Subcutaneous adipose tissue (tissue), 4 donors: ENCODE data around the gene ARHGDIG. TPM values are rescaled to one million over a fixed set of nuclear protein-coding genes. Genes with fewer than 3 reads are reported as not detected.

Experiments
- total RNA-seq, 4 donors: library from RNA; depleted of rRNA; stranded (reverse); fragments of >200 nt; gene quantifications; one replicate each; pipeline ENCODE4 v1.1.0, GENCODE V29; 2016

Gene ARHGDIG
- total RNA-seq, 4 donors from 2014 or later: not detected

Other genes starting within 250 kb of the ARHGDIG start
- 1 to 10 TPM; 1.5 to 7.3 (median 4.8) TPM for gene POLR3K, start 227.0 kb upstream of the ARHGDIG start, total RNA-seq
- gene SNRNP25, start 226.8 kb upstream of the ARHGDIG start, total RNA-seq: 10 to 100 TPM; 12.8 to 21.9 (median 15.2) TPM
- gene RHBDF1, start 208.0 kb upstream of the ARHGDIG start, total RNA-seq: 10 to 100 TPM; 17.2 to 72.7 (median 27.9) TPM
- 100 to 1,000 TPM in 1 of 4 donors, 10 to 100 TPM in 3; 50.2 to 108 (median 83.5) TPM for gene MPG, start 202.4 kb upstream of the ARHGDIG start, total RNA-seq
- gene NPRL3, start 141.9 kb upstream of the ARHGDIG start, total RNA-seq: 10 to 100 TPM; 18.7 to 39.2 (median 24.7) TPM
- gene HBZ, start 127.9 kb upstream of the ARHGDIG start, total RNA-seq: 1 to 10 TPM in 1 of 4 donors, under 1 TPM in 1, not detected in 2; 0.88 to 3.0 TPM
- 1 to 10 TPM in 2 of 4 donors, not detected in 2; 1.3 to 2.4 TPM for gene HBM, start 114.6 kb upstream of the ARHGDIG start, total RNA-seq
- gene HBA2, start 107.7 kb upstream of the ARHGDIG start, total RNA-seq: 100 to 1,000 TPM in 2 of 4 donors, 10 to 100 TPM in 2; 25.2 to 313 (median 90.4) TPM
- 10 to 100 TPM; 11.9 to 71.7 (median 41.0) TPM for gene HBA1, start 103.9 kb upstream of the ARHGDIG start, total RNA-seq
- gene HBQ1, start 100.1 kb upstream of the ARHGDIG start, total RNA-seq: not detected
- gene LUC7L, start 51.1 kb upstream of the ARHGDIG start, total RNA-seq: 100 to 1,000 TPM in 2 of 4 donors, 10 to 100 TPM in 2; 73.9 to 133 (median 94.1) TPM
- 100 to 1,000 TPM in 1 of 4 donors, 10 to 100 TPM in 3; 43.4 to 117 (median 50.2) TPM for gene FAM234A, start 45.8 kb upstream of the ARHGDIG start, total RNA-seq
- gene RGS11, start 4.6 kb upstream of the ARHGDIG start, total RNA-seq: 10 to 100 TPM in 2 of 4 donors, 1 to 10 TPM in 2; 6.2 to 20.2 (median 11.4) TPM
- under 1 TPM in 2 of 4 donors, not detected in 2; 0.22 to 0.94 TPM for gene PDIA2, start 2.6 kb downstream of the ARHGDIG start, total RNA-seq
- gene AXIN1, start 72.1 kb downstream of the ARHGDIG start, total RNA-seq: 10 to 100 TPM; 11.1 to 19.0 (median 15.0) TPM
- gene MRPL28, start 89.9 kb downstream of the ARHGDIG start, total RNA-seq: 10 to 100 TPM; 37.3 to 59.9 (median 47.5) TPM
- gene PGAP6, start 101.4 kb downstream of the ARHGDIG start, total RNA-seq: 10 to 100 TPM; 18.3 to 43.5 (median 28.3) TPM
- gene NME4, start 116.6 kb downstream of the ARHGDIG start, total RNA-seq: 100 to 1,000 TPM in 2 of 4 donors, 10 to 100 TPM in 2; 62.1 to 120 (median 96.5) TPM
- 10 to 100 TPM in 3 of 4 donors, 1 to 10 TPM in 1; 9.8 to 54.8 (median 20.3) TPM for gene DECR2, start 121.3 kb downstream of the ARHGDIG start, total RNA-seq
- 10 to 100 TPM; 10.9 to 35.0 (median 21.0) TPM for gene RAB11FIP3, start 145.1 kb downstream of the ARHGDIG start, total RNA-seq
- 10 to 100 TPM in 3 of 4 donors, 1 to 10 TPM in 1; 7.6 to 30.0 (median 13.3) TPM for gene CAPN15, start 247.1 kb downstream of the ARHGDIG start, total RNA-seq